Left hindlimb (tissue), 1 donor: ENCODE results near the gene ANXA8.

ENCODE experiments used
- DNase-seq: peaks from one replicate; pipeline ENCODE4 v3.0.0-alpha.2; 2018

The ANXA8 gene

GRCh38 chr10:47445720-47446119, 38.2 kb downstream of the ANXA8 start:
- no peak for DNase-seq

- no peak for DNase-seq
These were observed 39.9 kb downstream of the ANXA8 start for GRCh38 chr10:47444047-47444446.

- no peak for DNase-seq
These were observed 40.8 kb downstream of the ANXA8 start for GRCh38 chr10:47443145-47443544.

GRCh38 chr10:47442351-47442750, 41.6 kb downstream of the ANXA8 start:
- no peak for DNase-seq

GRCh38 chr10:47441938-47442337, 42.0 kb downstream of the ANXA8 start:
- DNase-seq, result no peak

GRCh38 chr10:47440207-47440606, 43.7 kb downstream of the ANXA8 start:
- no peak for DNase-seq

- DNase-seq, result no peak
These were observed 44.9 kb downstream of the ANXA8 start for GRCh38 chr10:47438857-47439474.

GRCh38 chr10:47435081-47435480, 48.8 kb downstream of the ANXA8 start:
- no peak for DNase-seq

- DNase-seq, result no peak
These were observed 58.0 kb downstream of the ANXA8 start for GRCh38 chr10:47425813-47426419.

GRCh38 chr10:47424231-47424630, 59.7 kb downstream of the ANXA8 start:
- no peak for DNase-seq

- DNase-seq, result no peak
These were observed 60.4 kb downstream of the ANXA8 start for GRCh38 chr10:47423476-47423875.

GRCh38 chr10:47421057-47421952, 62.6 kb downstream of the ANXA8 start:
- DNase-seq, result no peak

GRCh38 chr10:47420305-47421056, 63.4 kb downstream of the ANXA8 start:
- DNase-seq, result no peak

- no peak for DNase-seq
These were observed 64.5 kb downstream of the ANXA8 start for GRCh38 chr10:47419421-47419820.

- DNase-seq, result no peak
These were observed 64.9 kb downstream of the ANXA8 start for GRCh38 chr10:47418966-47419365.

GRCh38 chr10:47418321-47418720, 65.6 kb downstream of the ANXA8 start:
- DNase-seq, result no peak
